Measurements from ENCODE around the gene STK39.
A peak's percentile ranks its signal among the peaks of the same experiment; 100 is the strongest.

The STK39 gene

DNA sequence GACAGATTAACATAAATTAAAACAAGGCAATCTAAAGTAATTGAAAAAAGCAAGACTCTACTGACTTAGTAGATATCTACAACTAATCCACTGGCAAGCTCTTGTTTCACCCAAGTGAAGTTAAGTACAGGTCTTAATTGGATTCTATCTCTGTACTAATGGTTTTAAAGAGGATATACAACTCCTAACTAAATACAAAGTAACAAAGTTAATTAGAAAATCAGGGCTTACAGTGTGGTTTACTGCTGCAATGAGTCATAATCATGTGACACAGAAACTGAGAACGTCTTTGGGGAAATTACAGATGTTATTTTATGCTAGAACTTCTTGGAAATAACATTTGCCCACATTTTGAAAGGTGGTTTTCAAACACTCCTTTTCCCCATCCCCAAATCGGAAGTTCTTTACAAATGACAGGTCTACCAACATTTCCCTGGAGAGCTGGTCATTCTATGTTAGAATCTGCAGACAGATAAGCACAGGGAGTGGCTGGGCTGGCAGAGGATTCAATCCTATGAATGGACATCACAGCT lies 245.3 kb downstream of the STK39 start:
- Histone ChIP-seq H3K18ac (ENCODE audit: low read length) (no peak overlapping the region), H3K36me3 (ENCODE audit: control insufficient read depth in 1 of 2, insufficient read depth in 2 of 2, low read length in 2 of 2) (no peaks in the 10 kb centered on the region), H3K9ac (ENCODE audit: low read length) (no peak overlapping the region), H4K91ac (ENCODE audit: low read depth, low read length) (no peak overlapping the region), H2BK5ac (ENCODE audit: low read depth, low read length, poor library complexity) (no peak overlapping the region), H3K27ac (ENCODE audit: low read depth, low read length) (no peak overlapping the region), H4K12ac (ENCODE audit: low read depth, low read length) (no peak overlapping the region), H3K4ac (ENCODE audit: low read depth, low read length) (no peak overlapping the region), H2BK120ac (ENCODE audit: insufficient read depth, low read length, poor library complexity) (no peak overlapping the region), H3K79me1 (ENCODE audit: low read length) (no peaks in the 10 kb centered on the region), H2BK12ac (ENCODE audit: low read length) (no peak overlapping the region), H3K4me1 (ENCODE audit: control insufficient read depth in 1 of 2, insufficient read depth in 2 of 2, low read length in 2 of 2) (no peaks in the 10 kb centered on the region), H3K4me3 (ENCODE audit: low read depth, low read length) (no peak overlapping the region), H3K23ac (ENCODE audit: low read length) (no peak overlapping the region), H3K4me2 (ENCODE audit: low read length) (no peak overlapping the region), H3K79me2 (ENCODE audit: control insufficient read depth, insufficient read depth, low read length, poor library complexity) (no peaks in the 10 kb centered on the region), H4K8ac (ENCODE audit: low read depth, low read length) (no peak overlapping the region), H2AFZ (ENCODE audit: insufficient read depth, low read length, poor library complexity) (no peak overlapping the region), H3K9me3 (ENCODE audit: insufficient read depth, low read depth, low read length) (no peaks in the 10 kb centered on the region), H3K14ac (ENCODE audit: low read length) (no peak overlapping the region), H3K27me3 (ENCODE audit: insufficient read depth, low read length) (no peaks in the 10 kb centered on the region), H2AK5ac (ENCODE audit: low read length) (no peak overlapping the region)
- DNase-seq = peak in 1 of 2 donors; percentile 13
- WGBS (ENCODE audit: extremely low coverage, insufficient coverage, insufficient read length) = no CpG with 5 or more reads among the region's 2 CpGs

- no peaks in the 10 kb centered on the region for H3K79me1 ChIP-seq (ENCODE audit: low read length)
- H3K27ac ChIP-seq (ENCODE audit: low read depth, low read length) = no peak overlapping the region
- H3K4me2 ChIP-seq (ENCODE audit: low read length) = no peak overlapping the region
- H3K36me3 ChIP-seq (ENCODE audit: control insufficient read depth in 1 of 2, insufficient read depth in 2 of 2, low read length in 2 of 2) = no peaks in the 10 kb centered on the region
- H2AFZ ChIP-seq (ENCODE audit: insufficient read depth, low read length, poor library complexity) = no peak overlapping the region
- no peak overlapping the region for H2BK5ac ChIP-seq (ENCODE audit: low read depth, low read length, poor library complexity)
- no peak overlapping the region for H4K8ac ChIP-seq (ENCODE audit: low read depth, low read length)
- no peak for DNase-seq
- no peak overlapping the region for H3K23ac ChIP-seq (ENCODE audit: low read length)
- no peak overlapping the region for H4K12ac ChIP-seq (ENCODE audit: low read depth, low read length)
- no CpG with 5 or more reads among the region's 1 CpG for WGBS (ENCODE audit: extremely low coverage, insufficient coverage, insufficient read length)
- H3K27me3 ChIP-seq (ENCODE audit: insufficient read depth, low read length) = no peaks in the 10 kb centered on the region
- no peak overlapping the region for H2BK120ac ChIP-seq (ENCODE audit: insufficient read depth, low read length, poor library complexity)
- H2BK12ac ChIP-seq (ENCODE audit: low read length) = no peak overlapping the region
- no peaks in the 10 kb centered on the region for H3K79me2 ChIP-seq (ENCODE audit: control insufficient read depth, insufficient read depth, low read length, poor library complexity)
- H3K4ac ChIP-seq (ENCODE audit: low read depth, low read length) = no peak overlapping the region
- H3K9me3 ChIP-seq (ENCODE audit: insufficient read depth, low read depth, low read length) = peaks cover 1% of the 10 kb centered on the region
- no peak overlapping the region for H3K9ac ChIP-seq (ENCODE audit: low read length)
- no peak overlapping the region for H2AK5ac ChIP-seq (ENCODE audit: low read length)
- no peak overlapping the region for H3K14ac ChIP-seq (ENCODE audit: low read length)
- no peak overlapping the region for H4K91ac ChIP-seq (ENCODE audit: low read depth, low read length)
- H3K18ac ChIP-seq (ENCODE audit: low read length) = no peak overlapping the region
- H3K4me3 ChIP-seq (ENCODE audit: low read depth, low read length) = no peak overlapping the region
- no peaks in the 10 kb centered on the region for H3K4me1 ChIP-seq (ENCODE audit: control insufficient read depth in 1 of 2, insufficient read depth in 2 of 2, low read length in 2 of 2)
Observed at GRCh38 chr2:167992278-167992677, 255.1 kb downstream of the STK39 start.

GRCh38 chr2:167990062-167990461 lies 257.3 kb downstream of the STK39 start:
- Histone ChIP-seq H3K27me3 (ENCODE audit: insufficient read depth, low read length) (no peaks in the 10 kb centered on the region), H3K9ac (ENCODE audit: low read length) (no peak overlapping the region), H4K8ac (ENCODE audit: low read depth, low read length) (no peak overlapping the region), H3K23ac (ENCODE audit: low read length) (no peak overlapping the region), H3K4ac (ENCODE audit: low read depth, low read length) (no peak overlapping the region), H2BK120ac (ENCODE audit: insufficient read depth, low read length, poor library complexity) (no peak overlapping the region), H3K27ac (ENCODE audit: low read depth, low read length) (no peak overlapping the region), H4K91ac (ENCODE audit: low read depth, low read length) (no peak overlapping the region), H3K36me3 (ENCODE audit: control insufficient read depth in 1 of 2, insufficient read depth in 2 of 2, low read length in 2 of 2) (no peaks in the 10 kb centered on the region), H2AFZ (ENCODE audit: insufficient read depth, low read length, poor library complexity) (no peak overlapping the region), H3K4me2 (ENCODE audit: low read length) (no peak overlapping the region), H3K18ac (ENCODE audit: low read length) (no peak overlapping the region), H3K9me3 (ENCODE audit: insufficient read depth, low read depth, low read length) (peaks cover 1% of the 10 kb centered on the region), H2BK12ac (ENCODE audit: low read length) (no peak overlapping the region), H2BK5ac (ENCODE audit: low read depth, low read length, poor library complexity) (no peak overlapping the region), H2AK5ac (ENCODE audit: low read length) (no peak overlapping the region), H3K79me2 (ENCODE audit: control insufficient read depth, insufficient read depth, low read length, poor library complexity) (no peaks in the 10 kb centered on the region), H3K4me1 (ENCODE audit: control insufficient read depth in 1 of 2, insufficient read depth in 2 of 2, low read length in 2 of 2) (no peaks in the 10 kb centered on the region), H3K14ac (ENCODE audit: low read length) (no peak overlapping the region), H4K12ac (ENCODE audit: low read depth, low read length) (no peak overlapping the region), H3K4me3 (ENCODE audit: low read depth, low read length) (no peak overlapping the region), H3K79me1 (ENCODE audit: low read length) (no peaks in the 10 kb centered on the region)
- no CpG with 5 or more reads among the region's 4 CpGs for WGBS (ENCODE audit: extremely low coverage, insufficient coverage, insufficient read length)
- DNase-seq = no peak

- Histone ChIP-seq H2BK120ac (ENCODE audit: insufficient read depth, low read length, poor library complexity) (no peak overlapping the region), H3K27me3 (ENCODE audit: insufficient read depth, low read length) (no peaks in the 10 kb centered on the region), H2BK5ac (ENCODE audit: low read depth, low read length, poor library complexity) (no peak overlapping the region), H3K23ac (ENCODE audit: low read length) (no peak overlapping the region), H3K4me1 (ENCODE audit: control insufficient read depth in 1 of 2, insufficient read depth in 2 of 2, low read length in 2 of 2) (no peaks in the 10 kb centered on the region), H2BK12ac (ENCODE audit: low read length) (no peak overlapping the region), H3K79me2 (ENCODE audit: control insufficient read depth, insufficient read depth, low read length, poor library complexity) (no peaks in the 10 kb centered on the region), H3K27ac (ENCODE audit: low read depth, low read length) (no peak overlapping the region), H3K18ac (ENCODE audit: low read length) (no peak overlapping the region), H3K4me3 (ENCODE audit: low read depth, low read length) (no peak overlapping the region), H3K9ac (ENCODE audit: low read length) (no peak overlapping the region), H2AFZ (ENCODE audit: insufficient read depth, low read length, poor library complexity) (no peak overlapping the region), H3K36me3 (ENCODE audit: control insufficient read depth in 1 of 2, insufficient read depth in 2 of 2, low read length in 2 of 2) (no peaks in the 10 kb centered on the region), H3K4ac (ENCODE audit: low read depth, low read length) (no peak overlapping the region), H3K4me2 (ENCODE audit: low read length) (no peak overlapping the region), H3K9me3 (ENCODE audit: insufficient read depth, low read depth, low read length) (peaks cover 1% of the 10 kb centered on the region), H4K91ac (ENCODE audit: low read depth, low read length) (no peak overlapping the region), H4K8ac (ENCODE audit: low read depth, low read length) (no peak overlapping the region), H2AK5ac (ENCODE audit: low read length) (no peak overlapping the region), H3K79me1 (ENCODE audit: low read length) (no peaks in the 10 kb centered on the region), H3K14ac (ENCODE audit: low read length) (no peak overlapping the region), H4K12ac (ENCODE audit: low read depth, low read length) (no peak overlapping the region)
- WGBS (ENCODE audit: extremely low coverage, insufficient coverage, insufficient read length) = no CpG with 5 or more reads among the region's 2 CpGs
- DNase-seq = no peak
Observed at GRCh38 chr2:167988296-167988695, 259.1 kb downstream of the STK39 start.

Measured in trophoblast cell (in vitro differentiated cells and primary cell).